Tibial nerve (tissue), 4 donors: ENCODE results near the gene QSER1. TPM values are rescaled to one million over a fixed set of nuclear protein-coding genes. Genes with fewer than 3 reads are reported as not detected.

Source experiments
- DNase-seq, 2 donors: peaks; one replicate each; pipeline ENCODE4 v3.0.0-alpha.2; 2019; ENCODE audit warnings: low spot score in 2 of 2
- H3K27ac ChIP-seq, 4 donors: fragments of 200-600 bp; sonication (generic) in 3 of 4; one replicate each; pipeline ENCODE4 v1.5.1; 2017 to 2019; ENCODE audit warnings: mild to moderate bottlenecking in 1 of 4
- H3K27me3 ChIP-seq, 2 donors: fragments of 200-600 bp; sonication (generic) in 1 of 2; one replicate each; pipeline versions ENCODE4 v1.5.1 to v1.6.0; 2017 to 2019
- H3K36me3 ChIP-seq, 3 donors: fragments of 200-600 bp; sonication (generic); one replicate each; pipeline ENCODE4 v1.5.1; 2018 to 2019
- H3K4me1 ChIP-seq, 4 donors: fragments of 200-600 bp; sonication (generic) in 3 of 4; one replicate each; pipeline ENCODE4 v1.5.1; 2017 to 2019
- H3K4me3 ChIP-seq, 4 donors: fragments of 200-600 bp; sonication (generic) in 3 of 4; one replicate each; pipeline ENCODE4 v1.5.1; 2017 to 2019; ENCODE audit warnings: mild to moderate bottlenecking in 1 of 4, moderate library complexity in 1 of 4
- H3K9me3 ChIP-seq, 4 donors: fragments of 200-600 bp; sonication (generic) in 3 of 4; one replicate each; pipeline ENCODE4 v1.5.1; 2017 to 2019
- EP300 ChIP-seq, 2 donors: sonication (generic); formaldehyde crosslinking; IDR thresholded peaks; one replicate each; pipeline ENCODE4 v1.6.1; 2017; ENCODE audit warnings: antibody characterized with exemption in 2 of 2, mild to moderate bottlenecking in 1 of 2
- POLR2A ChIP-seq, 2 donors: fragments of 450-650 bp; IDR thresholded peaks; one replicate each; pipeline ENCODE4 v1.6.1; 2017; ENCODE audit warnings: antibody characterized with exemption in 2 of 2, mild to moderate bottlenecking in 2 of 2, moderate library complexity in 2 of 2
- WGBS, 2 donors: methylation state at CpG; one replicate each; pipeline ENCODE4 v1.1.5; 2018; 5-methylcytosine and 5-hydroxymethylcytosine counted together
- total RNA-seq, 4 donors: library from RNA; depleted of rRNA; stranded (reverse); fragments of >200 nt; gene quantifications; one replicate each; pipeline ENCODE4 v1.1.0, GENCODE V29; 2016
- TF ChIP-seq, protein P1 (sequence below), 5 experiments: fragments of 200-600 bp in 3 of 5; fragments of 450-650 bp in 2 of 5; sonication (generic) in 3 of 5; IDR thresholded peaks; one replicate each; pipeline ENCODE4 v1.5.1; 2016 to 2019; ENCODE audit warnings: antibody characterized with exemption in 5 of 5, mild to moderate bottlenecking in 3 of 5, moderate library complexity in 2 of 5

The QSER1 gene
- total RNA-seq, 4 donors from 2014 or later, result 35.1 to 45.4 (median 36.2) TPM

- H3K9me3 ChIP-seq, result no peaks in the 10 kb centered on the region
- TF ChIP-seq, protein P1, sequence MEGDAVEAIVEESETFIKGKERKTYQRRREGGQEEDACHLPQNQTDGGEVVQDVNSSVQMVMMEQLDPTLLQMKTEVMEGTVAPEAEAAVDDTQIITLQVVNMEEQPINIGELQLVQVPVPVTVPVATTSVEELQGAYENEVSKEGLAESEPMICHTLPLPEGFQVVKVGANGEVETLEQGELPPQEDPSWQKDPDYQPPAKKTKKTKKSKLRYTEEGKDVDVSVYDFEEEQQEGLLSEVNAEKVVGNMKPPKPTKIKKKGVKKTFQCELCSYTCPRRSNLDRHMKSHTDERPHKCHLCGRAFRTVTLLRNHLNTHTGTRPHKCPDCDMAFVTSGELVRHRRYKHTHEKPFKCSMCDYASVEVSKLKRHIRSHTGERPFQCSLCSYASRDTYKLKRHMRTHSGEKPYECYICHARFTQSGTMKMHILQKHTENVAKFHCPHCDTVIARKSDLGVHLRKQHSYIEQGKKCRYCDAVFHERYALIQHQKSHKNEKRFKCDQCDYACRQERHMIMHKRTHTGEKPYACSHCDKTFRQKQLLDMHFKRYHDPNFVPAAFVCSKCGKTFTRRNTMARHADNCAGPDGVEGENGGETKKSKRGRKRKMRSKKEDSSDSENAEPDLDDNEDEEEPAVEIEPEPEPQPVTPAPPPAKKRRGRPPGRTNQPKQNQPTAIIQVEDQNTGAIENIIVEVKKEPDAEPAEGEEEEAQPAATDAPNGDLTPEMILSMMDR (IDR thresholded peaks at IDR 0.05), result no peak
- no peak for TF ChIP-seq POLR2A (IDR thresholded peaks at IDR 0.05)
- TF ChIP-seq EP300 (IDR thresholded peaks at IDR 0.05), result no peak
- H3K36me3 ChIP-seq, result no peaks in the 10 kb centered on the region
- 93 to 96% methylated on average over 1 of the region's 1 CpG for WGBS, 2 donors
- no peaks in the 10 kb centered on the region for H3K27me3 ChIP-seq
- H3K4me3 ChIP-seq, result no peak overlapping the region
- DNase-seq, result no peak
- peaks cover 0 to 3% (median 0%) of the 10 kb centered on the region in 4 donors for H3K4me1 ChIP-seq
- no peak overlapping the region for H3K27ac ChIP-seq
Measured at GRCh38 chr11:32916361-32916760, 23.8 kb downstream of the QSER1 start.

DNA sequence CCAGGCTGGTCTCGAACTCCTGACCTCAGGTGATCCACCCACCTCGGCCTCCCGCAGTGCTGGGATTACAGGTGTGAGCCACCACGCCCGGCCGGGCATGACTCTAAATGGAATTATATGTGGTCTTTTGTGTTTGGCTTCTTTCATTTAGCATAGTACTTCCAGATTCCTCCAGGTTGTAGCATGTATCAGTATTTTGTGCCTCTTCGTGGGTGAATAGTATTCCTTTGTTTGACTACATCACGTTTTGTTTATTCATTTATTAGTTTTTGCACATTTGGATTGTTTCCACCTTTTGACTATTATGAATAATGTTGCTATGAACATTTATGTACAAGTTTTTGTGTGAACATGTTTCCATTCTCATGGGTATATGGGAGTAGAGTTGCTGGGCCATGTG is 24.4 kb downstream of the QSER1 start:
- DNase-seq, result no peak
- no peak overlapping the region for H3K27ac ChIP-seq
- H3K27me3 ChIP-seq, result no peaks in the 10 kb centered on the region
- no peaks in the 10 kb centered on the region for H3K9me3 ChIP-seq
- TF ChIP-seq, protein P1 (IDR thresholded peaks at IDR 0.05), result no peak
- TF ChIP-seq EP300 (IDR thresholded peaks at IDR 0.05) (no peak), POLR2A (IDR thresholded peaks at IDR 0.05) (no peak)
- WGBS, 2 donors, result 88 to 89% methylated on average over 8 of the region's 8 CpGs
- H3K4me3 ChIP-seq, result no peak overlapping the region
- peaks cover 0 to 3% (median 0%) of the 10 kb centered on the region in 4 donors for H3K4me1 ChIP-seq
- H3K36me3 ChIP-seq, result no peaks in the 10 kb centered on the region

DNA sequence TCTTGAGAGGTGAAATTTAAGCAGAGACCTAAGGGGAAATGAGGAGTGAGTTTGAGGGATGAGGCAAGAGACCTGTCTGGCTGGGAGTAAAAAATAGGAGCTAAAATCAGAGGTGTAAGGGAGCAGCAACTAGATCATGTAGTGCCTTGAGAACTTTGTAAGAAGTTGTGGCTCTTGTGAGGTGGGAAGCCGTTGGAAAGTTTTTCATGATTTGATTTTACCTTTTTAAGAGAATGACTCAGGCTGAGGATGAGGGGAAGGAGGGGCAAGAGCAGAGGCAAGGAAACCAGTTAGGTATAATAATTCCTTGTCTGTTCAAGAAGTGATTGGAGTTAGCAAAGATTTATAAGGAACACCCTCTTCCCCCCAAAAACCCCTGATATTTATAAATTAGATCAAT is 25.8 kb downstream of the QSER1 start:
- Histone ChIP-seq H3K4me3 (no peak overlapping the region), H3K27me3 (no peaks in the 10 kb centered on the region), H3K9me3 (no peaks in the 10 kb centered on the region), H3K36me3 (no peaks in the 10 kb centered on the region), H3K4me1 (peaks cover 0 to 3% (median 0%) of the 10 kb centered on the region in 4 donors), H3K27ac (no peak overlapping the region)
- 88 to 92% methylated on average over 1 of the region's 1 CpG for WGBS, 2 donors
- no peak for DNase-seq
- TF ChIP-seq, protein P1 (IDR thresholded peaks at IDR 0.05), result no peak
- TF ChIP-seq POLR2A (IDR thresholded peaks at IDR 0.05), result no peak
- no peak for TF ChIP-seq EP300 (IDR thresholded peaks at IDR 0.05)

DNA sequence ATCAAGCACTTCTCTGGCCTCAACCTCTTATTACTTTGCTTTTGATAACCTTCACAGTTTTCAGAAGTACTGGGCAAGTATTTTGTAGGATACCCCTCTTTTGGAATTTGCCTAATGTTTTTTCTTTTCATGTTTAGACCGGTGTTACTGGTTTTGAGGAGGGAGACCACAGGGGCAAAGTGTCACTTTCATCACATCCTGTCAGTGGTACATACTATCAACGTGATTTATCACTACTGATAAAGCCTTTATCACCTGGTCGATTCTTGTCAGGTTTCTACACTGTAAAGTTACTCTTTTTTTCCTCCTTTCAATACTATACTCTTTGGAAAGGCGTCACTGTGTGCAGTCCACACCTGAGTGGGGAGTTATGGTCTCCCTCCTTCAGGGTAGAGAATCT is 26.7 kb downstream of the QSER1 start:
- no peaks in the 10 kb centered on the region for H3K27me3 ChIP-seq
- no peak overlapping the region for H3K4me3 ChIP-seq
- peaks cover 0 to 3% (median 0%) of the 10 kb centered on the region in 4 donors for H3K4me1 ChIP-seq
- no peaks in the 10 kb centered on the region for H3K36me3 ChIP-seq
- 76 to 84% methylated on average over 4 of the region's 4 CpGs for WGBS, 2 donors
- no peak for TF ChIP-seq POLR2A (IDR thresholded peaks at IDR 0.05)
- no peak overlapping the region for H3K27ac ChIP-seq
- no peaks in the 10 kb centered on the region for H3K9me3 ChIP-seq
- DNase-seq, result no peak

DNA sequence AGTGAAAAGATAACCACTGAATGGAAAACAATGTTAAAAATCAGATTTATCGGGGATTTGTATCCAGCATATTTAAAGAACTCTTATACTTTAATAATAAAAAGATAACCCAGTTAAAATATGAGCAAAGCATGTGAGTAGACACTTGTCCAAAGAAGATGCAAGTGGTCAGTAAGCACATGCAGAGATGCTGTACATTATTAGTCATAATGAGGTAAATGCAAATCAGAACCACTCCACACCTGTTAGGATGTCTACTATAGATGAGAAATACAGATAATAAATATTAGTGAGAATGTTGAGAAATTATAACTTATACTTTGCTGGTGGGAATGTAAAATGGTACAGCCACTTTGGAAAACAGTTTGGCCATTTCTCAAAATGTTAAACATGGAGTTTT is 28.0 kb downstream of the QSER1 start:
- whole genome bisulfite sequencing, 2 donors, result 95 to 98% methylated on average over 1 of the region's 1 CpG
- no peak for TF ChIP-seq POLR2A (IDR thresholded peaks at IDR 0.05)
- TF ChIP-seq, protein P1 (IDR thresholded peaks at IDR 0.05), result no peak
- TF ChIP-seq EP300 (IDR thresholded peaks at IDR 0.05), result no peak
- Histone ChIP-seq H3K36me3 (peaks cover 0 to under 1% (median 0%) of the 10 kb centered on the region in 3 donors), H3K27ac (no peak overlapping the region), H3K4me3 (no peak overlapping the region), H3K4me1 (peaks cover 0 to 3% (median 0%) of the 10 kb centered on the region in 4 donors), H3K9me3 (no peaks in the 10 kb centered on the region), H3K27me3 (no peaks in the 10 kb centered on the region)
- no peak for DNase-seq

DNA sequence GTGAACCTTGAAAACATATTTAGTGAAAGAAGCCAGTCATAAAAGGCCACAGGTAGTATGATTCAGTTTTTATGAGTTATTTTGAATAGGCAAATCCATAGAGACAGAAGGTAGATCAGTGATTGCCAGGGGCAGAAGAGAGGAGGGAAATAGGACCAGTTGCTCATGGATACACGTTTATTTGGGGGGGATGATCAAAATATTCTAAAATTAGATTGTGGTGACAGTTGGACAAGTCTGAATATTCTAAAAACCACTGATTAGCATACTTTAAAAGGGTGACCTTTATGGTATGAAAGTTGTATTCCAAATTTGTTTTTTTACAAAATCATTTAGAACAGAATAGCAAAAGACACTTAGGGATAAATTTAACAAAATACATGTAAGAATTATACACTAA is 28.6 kb downstream of the QSER1 start:
- TF ChIP-seq EP300 (IDR thresholded peaks at IDR 0.05) (no peak), POLR2A (IDR thresholded peaks at IDR 0.05) (no peak)
- TF ChIP-seq, protein P1 (IDR thresholded peaks at IDR 0.05), result no peak
- Histone ChIP-seq H3K4me3 (no peak overlapping the region), H3K9me3 (no peaks in the 10 kb centered on the region), H3K27ac (no peak overlapping the region), H3K4me1 (peaks cover 0 to 3% (median 0%) of the 10 kb centered on the region in 4 donors), H3K27me3 (no peaks in the 10 kb centered on the region), H3K36me3 (peaks cover 0 to 4% (median 0%) of the 10 kb centered on the region in 3 donors)
- DNase-seq, result no peak
- WGBS, 2 donors, result 53 to 55% methylated on average over 1 of the region's 1 CpG
